GM12878 (cell line): Measurements from ENCODE around the gene TNFAIP1. TPM values are rescaled to one million over a fixed set of nuclear protein-coding genes. Genes with fewer than 3 reads are reported as not detected.

Source experiments
- ATAC-seq: fragments of 200-7000 bp; cut with Tn5 transposase; 3 replicates; pipeline ENCODE4 v1.9.1; 2020; ENCODE audit warnings: mild to moderate bottlenecking, moderate library complexity
- BruUV-seq: library from RNA; stranded (reverse); fragments of 400-500 nt; replicated peaks from 2 replicates; lab custom pipeline; 2021; lab: Mats Ljungman, UMichigan
- CTCF ChIA-PET: fragments of 300-600 bp; sonication (Branson Sonifier 250); formaldehyde crosslinking; extraction: SDS; loops from one replicate; lab custom pipeline; 2021; ENCODE audit warnings: inconsistent platforms; lab: Yijun Ruan, JAX
- POLR2A ChIA-PET: fragments of 350-600 bp; formaldehyde crosslinking; extraction: SDS; loops from one replicate; lab custom pipeline; 2021; ENCODE audit warnings: inconsistent platforms; lab: Charles Lee
- RAD21 ChIA-PET: fragments of 300-600 bp; sonication (Branson Sonifier 250); formaldehyde crosslinking; loops from one replicate; lab custom pipeline; 2023; ENCODE audit warnings: antibody characterized with exemption; ENCODE audit not compliant: unreplicated experiment; lab: Charles Lee
- SMC1A ChIA-PET: fragments of 300-600 bp; sonication (Branson Sonifier 250); formaldehyde crosslinking; loops from one replicate; lab custom pipeline; 2023; ENCODE audit not compliant: unreplicated experiment, uncharacterized antibody; lab: Charles Lee
- DNase-seq: peaks from one replicate; pipeline ENCODE4 v3.0.0-alpha.2; 2011; ENCODE audit warnings: low read depth, low spot score
- FAIRE-seq: peaks from 3 replicates; lab custom pipeline; 2011; peaks lifted over from hg19 to GRCh38; lab: Jason Lieb, UNC
- H2AFZ ChIP-seq: 2 replicates; pipeline ENCODE4 v1.6.0; 2011; ENCODE audit warnings: low read depth, low read length, control low read depth; ENCODE audit not compliant: control insufficient read depth
- H3K27ac ChIP-seq: 2 replicates; pipeline ENCODE4 v1.5.1; 2011; ENCODE audit warnings: control low read depth; ENCODE audit not compliant: control insufficient read depth, insufficient read depth
- H3K27me3 ChIP-seq, 2 experiments: replicated peaks in 1 of 2; 2 replicates each; pipeline versions ENCODE4 v1.6.0 to v1.6.1; 2011; ENCODE audit warnings: low read length in 1 of 2; ENCODE audit not compliant: control insufficient read depth in 2 of 2, insufficient read depth in 2 of 2
- H3K36me3 ChIP-seq, 2 experiments: 2 replicates each; pipeline ENCODE4 v1.5.1; 2011; ENCODE audit warnings: low read length in 1 of 2; ENCODE audit not compliant: control insufficient read depth in 2 of 2, insufficient read depth in 2 of 2
- H3K4me1 ChIP-seq: 2 replicates; pipeline ENCODE4 v1.6.1; 2011; ENCODE audit warnings: mild to moderate bottlenecking, low read length, moderate library complexity, mixed read lengths; ENCODE audit not compliant: control insufficient read depth, insufficient read depth
- H3K4me2 ChIP-seq: 2 replicates; pipeline ENCODE4 v1.6.0; 2011; ENCODE audit warnings: control low read depth; ENCODE audit not compliant: control insufficient read depth, insufficient read depth
- H3K4me3 ChIP-seq: fragments of 200-600 bp; sonication (generic); 2 replicates; pipeline ENCODE4 v1.5.1; 2016
- H3K79me2 ChIP-seq: 2 replicates; pipeline ENCODE4 v1.6.0; 2011; ENCODE audit warnings: low read length; ENCODE audit not compliant: control insufficient read depth, insufficient read depth
- H3K9ac ChIP-seq: 2 replicates; pipeline ENCODE4 v1.8.0; 2011; ENCODE audit warnings: low read length, control low read depth, mixed read lengths; ENCODE audit not compliant: control insufficient read depth, insufficient read depth
- H3K9me3 ChIP-seq: replicated peaks from 3 replicates; pipeline ENCODE4 v1.5.1; 2011; ENCODE audit warnings: mild to moderate bottlenecking, low read length; ENCODE audit not compliant: control insufficient read depth, insufficient read depth
- H4K20me1 ChIP-seq: 2 replicates; pipeline ENCODE4 v1.6.0; 2011; ENCODE audit not compliant: control insufficient read depth, insufficient read depth
- CBX5 ChIP-seq: sonication (generic); IDR thresholded peaks from 2 replicates; pipeline ENCODE4 v1.6.1; 2016; ENCODE audit warnings: low read depth, moderate library complexity, mild to moderate bottlenecking, inconsistent platforms
- CHD2 ChIP-seq: IDR thresholded peaks from 2 replicates; pipeline ENCODE4 v1.6.1; 2011; ENCODE audit warnings: low read depth, low read length, improper control_type of control experiment, borderline replicate concordance
- CUX1 ChIP-seq: IDR thresholded peaks from 2 replicates; pipeline ENCODE4 v1.6.1; 2012; ENCODE audit warnings: improper control_type of control experiment, low read depth, low read length; ENCODE audit not compliant: insufficient replicate concordance
- E4F1 ChIP-seq: fragments of 450-650 bp; IDR thresholded peaks from 2 replicates; pipeline ENCODE4 v1.6.1; 2018; ENCODE audit warnings: borderline replicate concordance, mild to moderate bottlenecking; ENCODE audit not compliant: partially characterized antibody
- GATAD2B ChIP-seq: fragments of 450-650 bp; conservative IDR thresholded peaks from 2 replicates; pipeline ENCODE4 v1.6.1; 2017; ENCODE audit warnings: low read depth, mild to moderate bottlenecking, moderate library complexity
- IKZF1 ChIP-seq: fragments of 450-650 bp; conservative IDR thresholded peaks from 2 replicates; pipeline ENCODE4 v1.6.1; 2017; ENCODE audit warnings: antibody characterized with exemption, mild to moderate bottlenecking
- MXI1 ChIP-seq: fragments of 150-350 bp; IDR thresholded peaks from 2 replicates; pipeline ENCODE4 v1.6.1; 2011; ENCODE audit warnings: low read depth, mild to moderate bottlenecking, inconsistent platforms, low read length, improper control_type of control experiment
- RAD51 ChIP-seq: fragments of 450-650 bp; IDR thresholded peaks from 2 replicates; pipeline ENCODE4 v1.6.1; 2016; ENCODE audit warnings: moderate library complexity, mild to moderate bottlenecking, inconsistent platforms
- RB1 ChIP-seq: fragments of 450-650 bp; formaldehyde crosslinking; IDR thresholded peaks from 2 replicates; pipeline ENCODE4 v1.6.1; 2017; ENCODE audit warnings: mild to moderate bottlenecking, borderline replicate concordance
- RUNX3 ChIP-seq: IDR thresholded peaks from 2 replicates; pipeline ENCODE4 v1.6.1; 2012; ENCODE audit warnings: low read length, inconsistent platforms
- SMC3 ChIP-seq: IDR thresholded peaks from 2 replicates; pipeline ENCODE4 v1.6.1; 2011; ENCODE audit warnings: low read length, improper control_type of control experiment, borderline replicate concordance
- WGBS: methylation state at CpG from one replicate; pipeline ENCODE4 v1.1.6; 2016; ENCODE audit warnings: low lambda C conversion rate; ENCODE audit not compliant: insufficient replicate concordance, insufficient coverage; ENCODE audit errors: missing lambda C conversion rate; 5-methylcytosine and 5-hydroxymethylcytosine counted together
- in situ Hi-C: fragments of 300-500 bp; cut with MboI; formaldehyde crosslinking; loops from 9 replicates; pipeline ENCODE4 v1.14.3; 2018; ENCODE audit warnings: mixed read lengths
- intact Hi-C: fragments of 100-400 bp; cut with micrococcal nuclease; formaldehyde crosslinking; loops from one replicate; pipeline ENCODE4 v1.14.2; 2022; ENCODE audit not compliant: unreplicated experiment
- polyA plus RNA-seq, 11 experiments: library from polyadenylated mRNA; depleted of rRNA in 4 of 11; unstranded in 6 of 11; stranded (reverse) in 5 of 11; fragments of >200 nt; fragmentation: Nextera tagmentation in 4 of 11; fragmentation: Illumina TruSeq in 1 of 11; extraction: Ambion mirVana in 4 of 11; extraction: Trizol in 1 of 11; gene quantifications; 1 replicate in 1 of 11; 2 replicates in 10 of 11; pipeline versions ENCODE4 v1.2.1 to v1.2.3, GENCODE V29; 2011 to 2016; ENCODE audit warnings: inconsistent platforms in 2 of 11, missing spikeins in 2 of 11, low read depth in 1 of 11
- total RNA-seq, 4 experiments: library from RNA; depleted of rRNA in 3 of 4; stranded (reverse); fragments of >200 nt in 3 of 4; fragmentation: Illumina TruSeq in 1 of 4; extraction: Trizol in 1 of 4; gene quantifications; 2 replicates each; pipeline versions ENCODE4 v1.2.1 to v1.2.3, GENCODE V29; 2013 to 2021
- TF ChIP-seq, protein P1 (sequence below): fragments of 450-650 bp; IDR thresholded peaks from 2 replicates; pipeline ENCODE4 v1.6.1; 2017; ENCODE audit warnings: low read depth, mild to moderate bottlenecking, moderate library complexity

The TNFAIP1 gene
- total and polyA plus RNA-seq, 10 of the 15 experiments (the other 5 are each of a cell fraction or from before 2014, with no cell fraction given) = 1.8 to 16.9 (median 11.7) TPM

- in situ Hi-C loops (no loop called here), intact Hi-C loops (loop anchor here (1.0 to 10.0 kb wide), 2 partner anchors 16 to 264 kb away; partner anchors contain the start of genes IFT20 and TNFAIP1)
- H2AFZ ChIP-seq = peak within 1 kb of the TSS; percentile 89
- peak within 1 kb of the TSS; percentile 71 for H3K4me2 ChIP-seq
- ChIA-PET POLR2A (interaction anchor here (0.8 to 2.7 kb wide), 5 partner anchors 14 to 238 kb away, joined by 3 to 13 read pairs (median 3); partner anchors contain the start of genes IFT20 and TNFAIP1), CTCF (interaction anchor here (0.8 to 4.0 kb wide), 7 partner anchors 16 to 513 kb away, joined by 3 to 29 read pairs (median 3); partner anchors contain the start of genes IFT20 and TNFAIP1), SMC1A (interaction anchor here (0.5 to 2.2 kb wide), 8 partner anchors 10 to 92 kb away, joined by 3 to 12 read pairs (median 4); partner anchors contain the start of genes IFT20, POLDIP2 and TNFAIP1), RAD21 (interaction anchor here (4.0 kb wide), 1 partner anchor 16 kb away, joined by 19 read pairs; the partner anchor contains the start of genes IFT20 and TNFAIP1)
- no peaks in the 10 kb centered on the region for H4K20me1 ChIP-seq
- peaks cover 48% of the 10 kb centered on the region for H3K79me2 ChIP-seq
- H3K4me3 ChIP-seq = peak within 1 kb of the TSS; percentile 94
- no TSS peak for BruUV-seq
- ATAC-seq = peak; percentile 98
- no peaks in the 10 kb centered on the region; a peak in 2 of 4 replicates for H3K36me3 ChIP-seq
- peak within 1 kb of the TSS; percentile 73 for H3K27ac ChIP-seq
- FAIRE-seq = peak; percentile 80
- peak; percentile 87 for DNase-seq
- no peaks in the 10 kb centered on the region; the same call in 1 of the 2 replicates for H3K4me1 ChIP-seq
- no peaks in the 10 kb centered on the region for H3K27me3 ChIP-seq
- H3K9ac ChIP-seq = peak within 1 kb of the TSS; percentile 77
- under 1% methylated on average over 72 of the region's 72 CpGs for WGBS
- no peaks in the 10 kb centered on the region for H3K9me3 ChIP-seq
- TF ChIP-seq RB1 (peak; percentile 85), RUNX3 (peak; percentile 90), IKZF1 (peak; percentile 60), E4F1 (no peak), GATAD2B (peak; percentile 86), CHD2 (peak; percentile 80), RAD51 (0 out of 2 replicates have a peak, but pooled peaks have one; percentile 27), CBX5 (no peak), MXI1 (peak; percentile 96), SMC3 (0 out of 2 replicates have a peak, but pooled peaks have one; percentile 10), CUX1 (no peak)
- TF ChIP-seq, protein P1, sequence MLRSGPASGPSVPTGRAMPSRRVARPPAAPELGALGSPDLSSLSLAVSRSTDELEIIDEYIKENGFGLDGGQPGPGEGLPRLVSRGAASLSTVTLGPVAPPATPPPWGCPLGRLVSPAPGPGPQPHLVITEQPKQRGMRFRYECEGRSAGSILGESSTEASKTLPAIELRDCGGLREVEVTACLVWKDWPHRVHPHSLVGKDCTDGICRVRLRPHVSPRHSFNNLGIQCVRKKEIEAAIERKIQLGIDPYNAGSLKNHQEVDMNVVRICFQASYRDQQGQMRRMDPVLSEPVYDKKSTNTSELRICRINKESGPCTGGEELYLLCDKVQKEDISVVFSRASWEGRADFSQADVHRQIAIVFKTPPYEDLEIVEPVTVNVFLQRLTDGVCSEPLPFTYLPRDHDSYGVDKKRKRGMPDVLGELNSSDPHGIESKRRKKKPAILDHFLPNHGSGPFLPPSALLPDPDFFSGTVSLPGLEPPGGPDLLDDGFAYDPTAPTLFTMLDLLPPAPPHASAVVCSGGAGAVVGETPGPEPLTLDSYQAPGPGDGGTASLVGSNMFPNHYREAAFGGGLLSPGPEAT = peak; percentile 62
These were observed 16.6 kb upstream of the TNFAIP1 start, which contains the start of gene TMEM97 for GRCh38 chr17:28318759-28319597. Gene TMEM97, plus strand, starts transcription at chr17:28319200. Its CDS starts 40 bp downstream, at chr17:28319240.
